Sigmoid colon (tissue), 4 donors: ENCODE data around the gene PAPOLA.

Source experiments
- POLR2A ChIP-seq, 2 donors: fragments of 450-650 bp; IDR thresholded peaks; one replicate each; pipeline ENCODE4 v1.6.1; 2016; ENCODE audit warnings: antibody characterized with exemption in 2 of 2, mild to moderate bottlenecking in 2 of 2, moderate library complexity in 2 of 2
- POLR2AphosphoS5 ChIP-seq, 4 donors: sonication (generic); formaldehyde crosslinking; IDR thresholded peaks; one replicate each; pipeline ENCODE4 v1.6.1; 2017; ENCODE audit warnings: antibody characterized with exemption in 4 of 4
- TF ChIP-seq, protein P1 (sequence below), 4 experiments: fragments of 450-650 bp in 3 of 4; fragments of 200-600 bp in 1 of 4; IDR thresholded peaks; one replicate each; pipeline ENCODE4 v1.5.1; 2016 to 2019; ENCODE audit warnings: antibody characterized with exemption in 4 of 4, mild to moderate bottlenecking in 3 of 4, moderate library complexity in 2 of 4

DNA sequence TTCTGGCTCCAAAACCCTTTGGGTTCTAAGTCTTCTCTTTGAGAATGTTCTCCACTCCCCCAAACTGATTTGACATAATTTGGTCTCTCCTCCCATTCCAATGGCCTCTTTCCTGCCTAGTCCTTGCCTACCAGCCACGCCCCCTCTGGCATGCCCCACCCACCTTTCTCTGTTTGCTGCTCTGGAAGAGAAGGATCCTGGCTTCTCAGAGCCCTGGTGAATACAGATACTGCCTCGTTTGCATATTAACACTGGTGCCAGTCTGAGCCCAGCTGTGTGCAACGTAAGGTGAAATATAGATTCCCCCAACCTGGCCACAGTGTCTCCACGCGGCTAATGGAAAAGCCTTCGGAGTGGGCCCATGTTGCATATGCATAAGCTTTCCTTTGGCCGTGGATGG lies 79.7 kb downstream of the PAPOLA start:
- TF ChIP-seq, protein P1, sequence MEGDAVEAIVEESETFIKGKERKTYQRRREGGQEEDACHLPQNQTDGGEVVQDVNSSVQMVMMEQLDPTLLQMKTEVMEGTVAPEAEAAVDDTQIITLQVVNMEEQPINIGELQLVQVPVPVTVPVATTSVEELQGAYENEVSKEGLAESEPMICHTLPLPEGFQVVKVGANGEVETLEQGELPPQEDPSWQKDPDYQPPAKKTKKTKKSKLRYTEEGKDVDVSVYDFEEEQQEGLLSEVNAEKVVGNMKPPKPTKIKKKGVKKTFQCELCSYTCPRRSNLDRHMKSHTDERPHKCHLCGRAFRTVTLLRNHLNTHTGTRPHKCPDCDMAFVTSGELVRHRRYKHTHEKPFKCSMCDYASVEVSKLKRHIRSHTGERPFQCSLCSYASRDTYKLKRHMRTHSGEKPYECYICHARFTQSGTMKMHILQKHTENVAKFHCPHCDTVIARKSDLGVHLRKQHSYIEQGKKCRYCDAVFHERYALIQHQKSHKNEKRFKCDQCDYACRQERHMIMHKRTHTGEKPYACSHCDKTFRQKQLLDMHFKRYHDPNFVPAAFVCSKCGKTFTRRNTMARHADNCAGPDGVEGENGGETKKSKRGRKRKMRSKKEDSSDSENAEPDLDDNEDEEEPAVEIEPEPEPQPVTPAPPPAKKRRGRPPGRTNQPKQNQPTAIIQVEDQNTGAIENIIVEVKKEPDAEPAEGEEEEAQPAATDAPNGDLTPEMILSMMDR (IDR thresholded peaks at IDR 0.05): no peak
- TF ChIP-seq POLR2A (IDR thresholded peaks at IDR 0.05) (no peak), POLR2AphosphoS5 (IDR thresholded peaks at IDR 0.05) (no peak)
